T-helper 2 cell treated with Interferon-gamma antibody and Interleukin-4, amounts not matched to agents 5 μg/mL and 100 μg/mL, for 36 hours (primary cell): ENCODE data around the gene BICDL2.
"Not testable (repeated sequence)": the region's sequence is repeated elsewhere in the genome, so short reads cannot be mapped to it uniquely, and the experiment has no call there.

Experiments
- DNase-seq: peaks from one replicate; pipeline ENCODE4 v3.0.0; 2021; ENCODE audit warnings: low spot score
- H3K27ac Mint-ChIP-seq: one replicate; pipeline ENCODE4 v1.8.0; 2021; ENCODE audit warnings: mild to moderate bottlenecking, mixed read lengths
- H3K27me3 Mint-ChIP-seq: one replicate; pipeline ENCODE4 v1.8.0; 2021; ENCODE audit warnings: low read depth, mixed read lengths
- H3K36me3 Mint-ChIP-seq: one replicate; pipeline ENCODE4 v1.8.0; 2021; ENCODE audit warnings: low read depth, mixed read lengths
- H3K4me1 Mint-ChIP-seq: one replicate; pipeline ENCODE4 v1.8.0; 2021; ENCODE audit warnings: low read depth, mixed read lengths
- H3K4me3 Mint-ChIP-seq: one replicate; pipeline ENCODE4 v1.8.0; 2022; ENCODE audit warnings: mild to moderate bottlenecking, moderate library complexity, mixed read lengths
- H3K9me3 Mint-ChIP-seq: one replicate; pipeline ENCODE4 v1.8.0; 2021; ENCODE audit warnings: mixed read lengths

Gene BICDL2

GRCh38 chr16:3036726-3037315, at the start of gene BICDL2:
Gene BICDL2 (minus strand): TSS chr16:3036944. CDS start chr16:3035496, 1,448 bp downstream.
- Mint-ChIP-seq H3K36me3 (peaks cover 1% of the 10 kb centered on the region), H3K4me1 (peaks cover 4% of the 10 kb centered on the region), H3K4me3 (no peak within 1 kb of the TSS), H3K27ac (no peak within 1 kb of the TSS), H3K27me3 (peaks cover 82% of the 10 kb centered on the region), H3K9me3 (no peaks in the 10 kb centered on the region)
- no peak for DNase-seq

- Mint-ChIP-seq H3K36me3 (peaks cover 26% of the 10 kb centered on the region), H3K4me3 (peak overlapping the region; percentile 73)
- no peak for DNase-seq
Measured at GRCh38 chr16:3085868-3086595, 49.3 kb upstream of the BICDL2 start.

GRCh38 chr16:3084969-3085670, 48.4 kb upstream of the BICDL2 start:
- H3K27me3 Mint-ChIP-seq = no peaks in the 10 kb centered on the region
- peak overlapping the region; percentile 83 for H3K27ac Mint-ChIP-seq
- peak overlapping the region; percentile 73 for H3K4me3 Mint-ChIP-seq
- peaks cover 31% of the 10 kb centered on the region for H3K36me3 Mint-ChIP-seq
- H3K9me3 Mint-ChIP-seq = peaks cover 10% of the 10 kb centered on the region
- DNase-seq = no peak
- peaks cover 41% of the 10 kb centered on the region for H3K4me1 Mint-ChIP-seq

More at GRCh38 chr16:3085868-3086595, 49.3 kb upstream of the BICDL2 start:
- Mint-ChIP-seq H3K27ac (peak overlapping the region; percentile 83), H3K27me3 (no peaks in the 10 kb centered on the region), H3K4me1 (peaks cover 39% of the 10 kb centered on the region), H3K9me3 (peaks cover under 1% of the 10 kb centered on the region)

- peaks cover 16% of the 10 kb centered on the region for H3K9me3 Mint-ChIP-seq
- peak overlapping the region; percentile 12 for H3K27ac Mint-ChIP-seq
- DNase-seq = no peak
- H3K27me3 Mint-ChIP-seq = no peaks in the 10 kb centered on the region
- peak overlapping the region; percentile 73 for H3K4me3 Mint-ChIP-seq
- peaks cover 46% of the 10 kb centered on the region for H3K4me1 Mint-ChIP-seq
- peaks cover 38% of the 10 kb centered on the region for H3K36me3 Mint-ChIP-seq
Measured at GRCh38 chr16:3084491-3084890, 47.7 kb upstream of the BICDL2 start.

- Mint-ChIP-seq H3K36me3 (peaks cover 47% of the 10 kb centered on the region), H3K27ac (peak overlapping the region; percentile 52), H3K4me1 (peaks cover 54% of the 10 kb centered on the region), H3K9me3 (peaks cover 19% of the 10 kb centered on the region)
- not testable (repeated sequence) for DNase-seq, H3K27me3 Mint-ChIP-seq, H3K4me3 Mint-ChIP-seq
Measured at GRCh38 chr16:3083408-3083807, 46.7 kb upstream of the BICDL2 start.

- H3K9me3 Mint-ChIP-seq = peaks cover 24% of the 10 kb centered on the region
- not testable (repeated sequence) for H3K4me3 Mint-ChIP-seq, H3K27ac Mint-ChIP-seq, H3K27me3 Mint-ChIP-seq, DNase-seq
- peaks cover 60% of the 10 kb centered on the region for H3K36me3 Mint-ChIP-seq
- H3K4me1 Mint-ChIP-seq = peaks cover 57% of the 10 kb centered on the region
Measured at GRCh38 chr16:3081957-3082356, 45.2 kb upstream of the BICDL2 start.

- no peaks in the 10 kb centered on the region for H3K27me3 Mint-ChIP-seq
- peaks cover 24% of the 10 kb centered on the region for H3K9me3 Mint-ChIP-seq
- peaks cover 66% of the 10 kb centered on the region for H3K36me3 Mint-ChIP-seq
- peak overlapping the region; percentile 74 for H3K27ac Mint-ChIP-seq
- no peak for DNase-seq
- no peak overlapping the region for H3K4me3 Mint-ChIP-seq
- H3K4me1 Mint-ChIP-seq = peaks cover 65% of the 10 kb centered on the region
Measured at GRCh38 chr16:3080024-3080423, 43.3 kb upstream of the BICDL2 start.

GRCh38 chr16:3076577-3076976, 39.8 kb upstream of the BICDL2 start:
- peaks cover 24% of the 10 kb centered on the region for H3K9me3 Mint-ChIP-seq
- peak overlapping the region; percentile 80 for H3K4me3 Mint-ChIP-seq
- no peaks in the 10 kb centered on the region for H3K27me3 Mint-ChIP-seq
- peak overlapping the region; percentile 98 for H3K27ac Mint-ChIP-seq
- no peak for DNase-seq
- peaks cover 73% of the 10 kb centered on the region for H3K4me1 Mint-ChIP-seq
- H3K36me3 Mint-ChIP-seq = peaks cover 63% of the 10 kb centered on the region

- H3K4me3 Mint-ChIP-seq = peak overlapping the region; percentile 80
- peaks cover 77% of the 10 kb centered on the region for H3K4me1 Mint-ChIP-seq
- not testable (repeated sequence) for H3K27me3 Mint-ChIP-seq, DNase-seq
- peak overlapping the region; percentile 98 for H3K27ac Mint-ChIP-seq
- H3K36me3 Mint-ChIP-seq = peaks cover 64% of the 10 kb centered on the region
- H3K9me3 Mint-ChIP-seq = peaks cover 22% of the 10 kb centered on the region
Measured at GRCh38 chr16:3075946-3076345, 39.2 kb upstream of the BICDL2 start.

GRCh38 chr16:3075523-3075915, 38.8 kb upstream of the BICDL2 start:
- Mint-ChIP-seq H3K4me1 (peaks cover 77% of the 10 kb centered on the region), H3K36me3 (peaks cover 63% of the 10 kb centered on the region), H3K9me3 (peaks cover 18% of the 10 kb centered on the region), H3K4me3 (peak overlapping the region; percentile 80), H3K27me3 (no peaks in the 10 kb centered on the region), H3K27ac (peak overlapping the region; percentile 98)
- DNase-seq = no peak

GRCh38 chr16:3074860-3075522, 38.2 kb upstream of the BICDL2 start:
- Mint-ChIP-seq H3K9me3 (peaks cover 12% of the 10 kb centered on the region), H3K27me3 (no peaks in the 10 kb centered on the region), H3K4me1 (peaks cover 80% of the 10 kb centered on the region), H3K27ac (peak overlapping the region; percentile 98), H3K36me3 (peaks cover 65% of the 10 kb centered on the region), H3K4me3 (peak overlapping the region; percentile 80)
- DNase-seq = peak; percentile 88

GRCh38 chr16:3073448-3073847, 36.7 kb upstream of the BICDL2 start:
- DNase-seq = no peak
- no peaks in the 10 kb centered on the region for H3K27me3 Mint-ChIP-seq
- H3K9me3 Mint-ChIP-seq = peaks cover 5% of the 10 kb centered on the region
- H3K4me1 Mint-ChIP-seq = peaks cover 79% of the 10 kb centered on the region
- H3K36me3 Mint-ChIP-seq = peaks cover 65% of the 10 kb centered on the region
- H3K4me3 Mint-ChIP-seq = peak overlapping the region; percentile 80
- H3K27ac Mint-ChIP-seq = peak overlapping the region; percentile 98

- Mint-ChIP-seq H3K36me3 (peaks cover 65% of the 10 kb centered on the region), H3K27ac (peak overlapping the region; percentile 98), H3K4me3 (peak overlapping the region; percentile 80), H3K4me1 (peaks cover 76% of the 10 kb centered on the region)
- H3K27me3 Mint-ChIP-seq, DNase-seq, H3K9me3 Mint-ChIP-seq: not testable (repeated sequence)
Measured at GRCh38 chr16:3072576-3073263, 36.0 kb upstream of the BICDL2 start.
